Neural progenitor cell (in vitro differentiated cells): ENCODE data around the gene SMARCC1. TPM values are rescaled to one million over a fixed set of nuclear protein-coding genes. Genes with fewer than 3 reads are reported as not detected.

ENCODE experiments used
- DNase-seq: peaks from one replicate; pipeline ENCODE4 v3.0.0-alpha.2; 2016; ENCODE audit warnings: low spot score
- H2AFZ ChIP-seq: fragments of 200-600 bp; sonication (generic); replicated peaks from 2 replicates; pipeline ENCODE4 v1.6.1; 2016; ENCODE audit warnings: antibody characterized with exemption
- H3F3A ChIP-seq: fragments of 200-600 bp; sonication (generic); 2 replicates; pipeline ENCODE4 v1.6.1; 2016; ENCODE audit warnings: antibody characterized with exemption, low read depth
- H3K27ac ChIP-seq: fragments of 200-600 bp; sonication (generic); 2 replicates; pipeline ENCODE4 v1.5.1; 2016; ENCODE audit warnings: mild to moderate bottlenecking
- H3K27me3 ChIP-seq: fragments of 200-600 bp; sonication (generic); 2 replicates; pipeline ENCODE4 v1.6.1; 2016; ENCODE audit warnings: mild to moderate bottlenecking, moderate library complexity
- H3K36me3 ChIP-seq: fragments of 200-600 bp; sonication (generic); 2 replicates; pipeline ENCODE4 v1.5.1; 2016
- H3K4me1 ChIP-seq: fragments of 200-600 bp; sonication (generic); 2 replicates; pipeline ENCODE4 v1.6.1; 2016; ENCODE audit warnings: mixed run types
- H3K4me2 ChIP-seq: fragments of 200-600 bp; sonication (generic); 2 replicates; pipeline ENCODE4 v1.6.1; 2016
- H3K4me3 ChIP-seq: fragments of 200-600 bp; sonication (generic); 2 replicates; pipeline ENCODE4 v1.5.1; 2016
- H3K79me2 ChIP-seq: fragments of 200-600 bp; sonication (generic); 2 replicates; pipeline ENCODE4 v1.6.1; 2016; ENCODE audit warnings: low read depth
- H3K9ac ChIP-seq: fragments of 200-600 bp; sonication (generic); 2 replicates; pipeline ENCODE4 v1.6.1; 2016
- H3K9me3 ChIP-seq: fragments of 200-600 bp; sonication (generic); 2 replicates; pipeline ENCODE4 v1.5.1; 2016; ENCODE audit warnings: low read depth
- H4K20me1 ChIP-seq: fragments of 200-600 bp; sonication (generic); 2 replicates; pipeline ENCODE4 v1.6.1; 2016; ENCODE audit warnings: low read depth
- H3K27ac Mint-ChIP-seq: 3 replicates; pipeline ENCODE4 v1.8.0; 2021; ENCODE audit warnings: mixed read lengths
- H3K27me3 Mint-ChIP-seq: 2 replicates; pipeline ENCODE4 v1.8.0; 2022; ENCODE audit warnings: low read depth, mild to moderate bottlenecking, inconsistent platforms, moderate library complexity, mixed read lengths; ENCODE audit not compliant: insufficient read depth
- H3K36me3 Mint-ChIP-seq: 3 replicates; pipeline ENCODE4 v1.8.0; 2021; ENCODE audit warnings: mixed read lengths
- H3K4me1 Mint-ChIP-seq: 3 replicates; pipeline ENCODE4 v1.8.0; 2021; ENCODE audit warnings: mixed read lengths
- H3K4me3 Mint-ChIP-seq: 3 replicates; pipeline ENCODE4 v1.8.0; 2021; ENCODE audit warnings: mild to moderate bottlenecking, moderate library complexity, mixed read lengths
- H3K9me3 Mint-ChIP-seq: 3 replicates; pipeline ENCODE4 v1.8.0; 2020; ENCODE audit warnings: mixed read lengths
- EZH2 ChIP-seq: fragments of 200-600 bp; sonication (generic); IDR thresholded peaks from 2 replicates; pipeline ENCODE4 v1.6.1; 2017; ENCODE audit warnings: antibody characterized with exemption, mild to moderate bottlenecking, moderate library complexity
- EZH2phosphoT487 ChIP-seq: fragments of 200-600 bp; sonication (generic); IDR thresholded peaks from 2 replicates; pipeline ENCODE4 v1.6.1; 2017; ENCODE audit warnings: antibody characterized with exemption
- total RNA-seq: library from RNA; depleted of rRNA; stranded (reverse); fragments of >200 nt; gene quantifications from 2 replicates; pipeline ENCODE4 v1.2.3, GENCODE V29; 2015; ENCODE audit warnings: low replicate concordance
- TF ChIP-seq, protein P1 (sequence below): fragments of 200-600 bp; sonication (generic); IDR thresholded peaks from 2 replicates; pipeline ENCODE4 v1.5.1; 2017; ENCODE audit warnings: antibody characterized with exemption, mild to moderate bottlenecking

Gene SMARCC1
- total RNA-seq, 1 donor from 2014 or later: 175 TPM

DNA sequence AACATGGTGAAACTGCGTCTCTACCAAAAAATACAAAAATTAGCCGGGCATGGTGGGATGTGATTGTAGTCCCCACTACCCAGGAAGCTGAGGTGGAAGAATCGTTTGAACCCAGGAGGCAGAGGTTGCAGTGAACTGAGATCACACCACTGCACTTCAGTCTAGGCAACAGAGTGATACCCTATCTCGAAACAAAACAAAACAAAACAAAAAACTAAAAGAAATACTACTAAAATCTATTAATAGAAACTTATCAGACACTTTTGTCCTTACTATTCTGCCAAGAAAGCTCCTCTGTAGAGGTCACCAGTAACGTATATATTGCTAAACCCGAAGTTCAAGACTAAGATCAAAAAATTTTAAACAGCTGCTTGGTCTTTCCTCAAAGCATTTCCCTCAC is 67.1 kb downstream of the SMARCC1 start:
- no peak for DNase-seq
- no peak for TF ChIP-seq EZH2
- TF ChIP-seq, protein P1, sequence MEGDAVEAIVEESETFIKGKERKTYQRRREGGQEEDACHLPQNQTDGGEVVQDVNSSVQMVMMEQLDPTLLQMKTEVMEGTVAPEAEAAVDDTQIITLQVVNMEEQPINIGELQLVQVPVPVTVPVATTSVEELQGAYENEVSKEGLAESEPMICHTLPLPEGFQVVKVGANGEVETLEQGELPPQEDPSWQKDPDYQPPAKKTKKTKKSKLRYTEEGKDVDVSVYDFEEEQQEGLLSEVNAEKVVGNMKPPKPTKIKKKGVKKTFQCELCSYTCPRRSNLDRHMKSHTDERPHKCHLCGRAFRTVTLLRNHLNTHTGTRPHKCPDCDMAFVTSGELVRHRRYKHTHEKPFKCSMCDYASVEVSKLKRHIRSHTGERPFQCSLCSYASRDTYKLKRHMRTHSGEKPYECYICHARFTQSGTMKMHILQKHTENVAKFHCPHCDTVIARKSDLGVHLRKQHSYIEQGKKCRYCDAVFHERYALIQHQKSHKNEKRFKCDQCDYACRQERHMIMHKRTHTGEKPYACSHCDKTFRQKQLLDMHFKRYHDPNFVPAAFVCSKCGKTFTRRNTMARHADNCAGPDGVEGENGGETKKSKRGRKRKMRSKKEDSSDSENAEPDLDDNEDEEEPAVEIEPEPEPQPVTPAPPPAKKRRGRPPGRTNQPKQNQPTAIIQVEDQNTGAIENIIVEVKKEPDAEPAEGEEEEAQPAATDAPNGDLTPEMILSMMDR: no peak
- TF ChIP-seq EZH2phosphoT487: no peak
- no peak overlapping the region for H3K4me2 ChIP-seq
- peaks cover 17% of the 10 kb centered on the region for H3K36me3 ChIP-seq
- peaks cover 22% of the 10 kb centered on the region for H4K20me1 ChIP-seq
- H3K4me1 ChIP-seq: no peaks in the 10 kb centered on the region
- peaks cover 84% of the 10 kb centered on the region for H3K79me2 ChIP-seq
- H3F3A ChIP-seq: peaks cover 19% of the 10 kb centered on the region
- H3K27me3 Mint-ChIP-seq: no peaks in the 10 kb centered on the region
- no peak overlapping the region for H3K4me3 ChIP-seq
- no peak overlapping the region for H3K27ac Mint-ChIP-seq
- H3K4me1 Mint-ChIP-seq: no peaks in the 10 kb centered on the region
- H3K9ac ChIP-seq: no peak overlapping the region
- H3K4me3 Mint-ChIP-seq: no peak overlapping the region
- H3K9me3 ChIP-seq: no peaks in the 10 kb centered on the region
- H3K27me3 ChIP-seq: no peaks in the 10 kb centered on the region
- H3K27ac ChIP-seq: no peak overlapping the region
- peaks cover 41% of the 10 kb centered on the region for H3K36me3 Mint-ChIP-seq
- no peak overlapping the region for H2AFZ ChIP-seq
- no peaks in the 10 kb centered on the region for H3K9me3 Mint-ChIP-seq

DNA sequence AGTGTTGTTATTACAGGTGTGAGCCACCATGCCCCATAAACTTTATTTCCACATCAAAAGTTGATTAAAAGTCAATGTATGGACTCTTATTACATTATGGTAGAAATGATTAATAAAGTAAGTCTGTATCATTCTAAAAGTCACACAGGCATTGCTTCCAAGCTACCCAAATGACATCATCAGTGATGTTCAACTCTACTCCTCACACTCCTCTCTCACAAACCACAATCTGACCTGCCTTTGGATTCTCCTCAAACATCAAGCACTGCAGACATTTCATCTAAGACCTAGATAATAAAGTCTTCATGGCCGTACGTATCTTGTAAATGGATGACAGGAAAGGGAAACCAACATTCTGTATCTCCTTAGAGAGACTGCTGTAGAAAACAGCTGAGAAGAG is 68.0 kb downstream of the SMARCC1 start:
- Histone ChIP-seq H3K9me3 (no peaks in the 10 kb centered on the region), H3K4me2 (no peak overlapping the region), H2AFZ (no peak overlapping the region), H3K4me3 (no peak overlapping the region), H3F3A (peaks cover 18% of the 10 kb centered on the region), H3K27ac (no peak overlapping the region), H3K9ac (no peak overlapping the region), H3K79me2 (peaks cover 83% of the 10 kb centered on the region), H4K20me1 (peaks cover 22% of the 10 kb centered on the region), H3K27me3 (no peaks in the 10 kb centered on the region), H3K4me1 (no peaks in the 10 kb centered on the region), H3K36me3 (peaks cover 22% of the 10 kb centered on the region)
- no peak overlapping the region for H3K4me3 Mint-ChIP-seq
- TF ChIP-seq EZH2phosphoT487 (no peak), EZH2 (no peak)
- TF ChIP-seq, protein P1: no peak
- peaks cover 45% of the 10 kb centered on the region for H3K36me3 Mint-ChIP-seq
- H3K9me3 Mint-ChIP-seq: no peaks in the 10 kb centered on the region
- no peaks in the 10 kb centered on the region for H3K4me1 Mint-ChIP-seq
- H3K27me3 Mint-ChIP-seq: no peaks in the 10 kb centered on the region
- no peak overlapping the region for H3K27ac Mint-ChIP-seq
- DNase-seq: no peak

DNA sequence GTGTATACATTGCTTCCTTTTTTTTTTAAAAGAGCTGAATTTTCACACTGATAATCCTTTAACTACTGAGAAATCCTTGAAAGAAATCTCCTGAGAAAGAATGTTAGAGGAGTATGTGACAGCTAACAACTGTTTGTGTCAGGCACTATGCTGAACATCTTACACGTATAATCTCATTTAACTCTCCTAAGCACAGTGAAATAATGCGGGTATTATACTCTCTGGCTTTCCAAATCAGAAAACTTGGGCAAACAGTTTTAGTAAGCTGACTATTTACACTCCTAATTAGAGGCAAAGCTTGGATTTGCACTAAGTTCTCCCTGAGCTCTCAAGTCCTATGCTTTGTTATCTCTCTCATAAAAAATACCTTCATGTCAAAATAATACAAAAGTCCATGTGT is 69.3 kb downstream of the SMARCC1 start:
- Histone ChIP-seq H3K4me2 (no peak overlapping the region), H3K36me3 (peaks cover 27% of the 10 kb centered on the region), H3F3A (peaks cover 16% of the 10 kb centered on the region), H3K4me3 (no peak overlapping the region), H2AFZ (no peak overlapping the region), H3K9me3 (no peaks in the 10 kb centered on the region), H3K27me3 (no peaks in the 10 kb centered on the region), H3K4me1 (no peaks in the 10 kb centered on the region), H3K27ac (no peak overlapping the region), H3K79me2 (peaks cover 80% of the 10 kb centered on the region), H4K20me1 (peaks cover 28% of the 10 kb centered on the region), H3K9ac (no peak overlapping the region)
- Mint-ChIP-seq H3K9me3 (no peaks in the 10 kb centered on the region), H3K27ac (no peak overlapping the region), H3K4me3 (no peak overlapping the region), H3K36me3 (peaks cover 52% of the 10 kb centered on the region), H3K27me3 (no peaks in the 10 kb centered on the region), H3K4me1 (no peaks in the 10 kb centered on the region)
- no peak for TF ChIP-seq EZH2phosphoT487
- TF ChIP-seq, protein P1: no peak
- no peak for TF ChIP-seq EZH2
- DNase-seq: no peak
